Hepatocyte (in vitro differentiated cells): ENCODE data around the gene PTPN1. TPM values are rescaled to one million over a fixed set of nuclear protein-coding genes. Genes with fewer than 3 reads are reported as not detected.
"Not testable (repeated sequence)": the region's sequence is repeated elsewhere in the genome, so short reads cannot be mapped to it uniquely, and the experiment has no call there.

Experiments
- DNase-seq: peaks from one replicate; pipeline ENCODE4 v3.0.0-alpha.2; 2016; ENCODE audit warnings: low spot score
- H2AFZ ChIP-seq: fragments of 200-600 bp; sonication (generic); 2 replicates; pipeline ENCODE4 v1.6.0; 2016; ENCODE audit warnings: antibody characterized with exemption, mild to moderate bottlenecking
- H3K27ac ChIP-seq: fragments of 200-600 bp; sonication (generic); 2 replicates; pipeline ENCODE4 v1.5.1; 2016; ENCODE audit warnings: mild to moderate bottlenecking
- H3K27me3 ChIP-seq: fragments of 200-600 bp; sonication (generic); 2 replicates; pipeline ENCODE4 v1.6.1; 2016
- H3K36me3 ChIP-seq: fragments of 200-600 bp; sonication (generic); replicated peaks from 2 replicates; pipeline ENCODE4 v1.5.1; 2016; ENCODE audit warnings: low read depth; ENCODE audit not compliant: insufficient read depth
- H3K4me1 ChIP-seq: fragments of 200-600 bp; sonication (generic); 2 replicates; pipeline ENCODE4 v1.5.1; 2016; ENCODE audit warnings: mild to moderate bottlenecking, moderate library complexity; ENCODE audit not compliant: insufficient read depth
- H3K4me2 ChIP-seq: fragments of 200-600 bp; sonication (generic); 2 replicates; pipeline ENCODE4 v1.6.0; 2016
- H3K4me3 ChIP-seq: fragments of 200-600 bp; sonication (generic); 2 replicates; pipeline ENCODE4 v1.5.1; 2016; ENCODE audit warnings: mild to moderate bottlenecking
- H3K79me2 ChIP-seq: fragments of 200-600 bp; sonication (generic); 2 replicates; pipeline ENCODE4 v1.6.0; 2017; ENCODE audit warnings: mild to moderate bottlenecking
- H3K9me2 ChIP-seq: fragments of 200-600 bp; sonication (generic); replicated peaks from 2 replicates; pipeline ENCODE4 v1.6.0; 2017; ENCODE audit warnings: mild to moderate bottlenecking; ENCODE audit not compliant: insufficient read depth
- H3K9me3 ChIP-seq: fragments of 200-600 bp; sonication (generic); 2 replicates; pipeline ENCODE4 v1.5.1; 2016; ENCODE audit warnings: low read depth, mild to moderate bottlenecking
- H4K20me1 ChIP-seq: fragments of 200-600 bp; sonication (generic); 2 replicates; pipeline ENCODE4 v1.6.0; 2016; ENCODE audit warnings: mild to moderate bottlenecking; ENCODE audit not compliant: insufficient read depth, poor library complexity, severe bottlenecking
- EZH2 ChIP-seq: fragments of 200-600 bp; sonication (generic); IDR thresholded peaks from 2 replicates; pipeline ENCODE4 v1.6.1; 2016; ENCODE audit warnings: antibody characterized with exemption, mild to moderate bottlenecking, borderline replicate concordance
- EZH2phosphoT487 ChIP-seq: fragments of 200-600 bp; sonication (generic); IDR thresholded peaks from one replicate; pipeline ENCODE4 v1.6.1; 2018; ENCODE audit warnings: antibody characterized with exemption, mild to moderate bottlenecking, low read depth, moderate library complexity; ENCODE audit not compliant: unreplicated experiment, severe bottlenecking
- WGBS: methylation state at CpG from one replicate; pipeline ENCODE4 v1.1.6; 2016; ENCODE audit warnings: low lambda C conversion rate; ENCODE audit errors: missing lambda C conversion rate; 5-methylcytosine and 5-hydroxymethylcytosine counted together
- polyA plus RNA-seq: library from polyadenylated mRNA; unstranded; fragments of >200 nt; fragmentation: Nextera tagmentation; extraction: Ambion mirVana; gene quantifications from 2 replicates; pipeline ENCODE4 v1.2.1, GENCODE V29; 2016
- total RNA-seq: library from RNA; depleted of rRNA; stranded (reverse); fragments of >200 nt; gene quantifications from 2 replicates; pipeline ENCODE4 v1.2.3, GENCODE V29; 2014
- TF ChIP-seq, protein P1 (sequence below): fragments of 200-600 bp; sonication (generic); IDR thresholded peaks from 2 replicates; pipeline ENCODE4 v1.5.1; 2016; ENCODE audit warnings: antibody characterized with exemption, mild to moderate bottlenecking; ENCODE audit not compliant: poor library complexity

PTPN1 gene
- total and polyA plus RNA-seq, 2 experiments from 2014 or later, result 22.0 to 32.1 TPM

DNA sequence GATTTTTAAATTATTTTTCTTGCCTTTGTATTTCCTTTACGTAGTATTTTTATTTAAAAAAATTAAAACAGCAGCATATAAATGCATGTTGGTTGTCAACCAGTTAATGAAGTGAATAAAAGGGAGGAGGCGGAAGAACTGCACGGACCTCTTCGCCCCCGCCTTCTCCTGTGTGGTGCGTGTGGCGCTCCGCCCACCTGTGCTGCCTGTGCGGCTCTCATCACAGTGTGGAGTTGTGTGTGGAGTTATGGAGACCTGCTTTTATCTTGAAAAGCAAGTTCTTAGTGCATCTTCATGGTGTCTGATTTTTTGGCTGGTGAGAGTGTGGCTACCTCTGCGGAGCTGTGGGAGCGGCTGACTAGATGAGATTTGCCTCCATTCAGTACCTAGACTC, 58.4 kb downstream of the PTPN1 start:
- H3K4me2 ChIP-seq, result no peak overlapping the region
- TF ChIP-seq EZH2phosphoT487 (no peak), EZH2 (no peak)
- TF ChIP-seq, protein P1, sequence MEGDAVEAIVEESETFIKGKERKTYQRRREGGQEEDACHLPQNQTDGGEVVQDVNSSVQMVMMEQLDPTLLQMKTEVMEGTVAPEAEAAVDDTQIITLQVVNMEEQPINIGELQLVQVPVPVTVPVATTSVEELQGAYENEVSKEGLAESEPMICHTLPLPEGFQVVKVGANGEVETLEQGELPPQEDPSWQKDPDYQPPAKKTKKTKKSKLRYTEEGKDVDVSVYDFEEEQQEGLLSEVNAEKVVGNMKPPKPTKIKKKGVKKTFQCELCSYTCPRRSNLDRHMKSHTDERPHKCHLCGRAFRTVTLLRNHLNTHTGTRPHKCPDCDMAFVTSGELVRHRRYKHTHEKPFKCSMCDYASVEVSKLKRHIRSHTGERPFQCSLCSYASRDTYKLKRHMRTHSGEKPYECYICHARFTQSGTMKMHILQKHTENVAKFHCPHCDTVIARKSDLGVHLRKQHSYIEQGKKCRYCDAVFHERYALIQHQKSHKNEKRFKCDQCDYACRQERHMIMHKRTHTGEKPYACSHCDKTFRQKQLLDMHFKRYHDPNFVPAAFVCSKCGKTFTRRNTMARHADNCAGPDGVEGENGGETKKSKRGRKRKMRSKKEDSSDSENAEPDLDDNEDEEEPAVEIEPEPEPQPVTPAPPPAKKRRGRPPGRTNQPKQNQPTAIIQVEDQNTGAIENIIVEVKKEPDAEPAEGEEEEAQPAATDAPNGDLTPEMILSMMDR, result no peak
- no peak overlapping the region for H2AFZ ChIP-seq
- no peak overlapping the region for H3K27ac ChIP-seq
- DNase-seq, result no peak
- H3K9me2 ChIP-seq, result no peaks in the 10 kb centered on the region
- H3K79me2 ChIP-seq, result peaks cover 42% of the 10 kb centered on the region
- no peak overlapping the region for H3K4me3 ChIP-seq
- peaks cover 15% of the 10 kb centered on the region for H3K4me1 ChIP-seq
- WGBS, result 77% methylated on average over 11 of the region's 11 CpGs
- no peaks in the 10 kb centered on the region for H3K9me3 ChIP-seq
- no peaks in the 10 kb centered on the region for H3K27me3 ChIP-seq
- H4K20me1 ChIP-seq, result peaks cover 5% of the 10 kb centered on the region
- no peaks in the 10 kb centered on the region for H3K36me3 ChIP-seq

DNA sequence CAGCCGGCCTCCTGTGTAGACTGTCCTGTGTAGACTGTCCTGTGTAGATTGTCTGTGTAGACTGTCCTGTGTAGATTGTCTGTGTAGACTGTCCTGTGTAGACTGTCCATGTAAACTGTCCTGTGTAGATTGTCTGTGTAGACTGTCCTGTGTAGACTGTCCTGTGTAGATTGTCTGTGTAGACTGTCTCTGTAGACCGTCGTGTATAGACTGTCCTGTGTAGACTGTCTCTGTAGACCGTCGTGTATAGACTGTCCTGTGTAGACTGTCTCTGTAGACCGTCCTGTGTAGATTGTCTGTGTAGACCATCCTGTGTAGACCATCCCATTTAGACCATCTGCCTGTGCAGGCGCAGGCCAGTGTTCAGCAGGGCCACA, 59.3 kb downstream of the PTPN1 start:
- H3K27me3 ChIP-seq, H3K9me3 ChIP-seq, H3K36me3 ChIP-seq, H4K20me1 ChIP-seq, H2AFZ ChIP-seq, H3K27ac ChIP-seq, DNase-seq, H3K4me3 ChIP-seq, H3K4me2 ChIP-seq, H3K9me2 ChIP-seq: not testable (repeated sequence)
- Histone ChIP-seq H3K4me1 (peaks cover 13% of the 10 kb centered on the region), H3K79me2 (peaks cover 36% of the 10 kb centered on the region)
- 100% methylated on average over 7 of the region's 7 CpGs for WGBS

GRCh38 chr20:50569864-50570836, 60.0 kb downstream of the PTPN1 start:
- H3K27ac ChIP-seq, result no peak overlapping the region
- no peak overlapping the region for H3K4me3 ChIP-seq
- peaks cover 13% of the 10 kb centered on the region for H3K4me1 ChIP-seq
- TF ChIP-seq, protein P1, result peak; percentile 28
- TF ChIP-seq EZH2, result no peak
- no peak overlapping the region for H3K4me2 ChIP-seq
- WGBS, result 86% methylated on average over 14 of the region's 14 CpGs
- peaks cover 5% of the 10 kb centered on the region for H4K20me1 ChIP-seq
- H3K27me3 ChIP-seq, result no peaks in the 10 kb centered on the region
- H3K36me3 ChIP-seq, result no peaks in the 10 kb centered on the region
- H3K9me3 ChIP-seq, result no peaks in the 10 kb centered on the region
- peaks cover 31% of the 10 kb centered on the region for H3K79me2 ChIP-seq
- H2AFZ ChIP-seq, result no peak overlapping the region
- H3K9me2 ChIP-seq, result no peaks in the 10 kb centered on the region
- DNase-seq, result no peak

GRCh38 chr20:50571466-50571865, 61.3 kb downstream of the PTPN1 start:
- H3K36me3 ChIP-seq, result no peaks in the 10 kb centered on the region
- DNase-seq, result no peak
- peaks cover 5% of the 10 kb centered on the region for H4K20me1 ChIP-seq
- H3K79me2 ChIP-seq, result peaks cover 25% of the 10 kb centered on the region
- 97% methylated on average over 2 of the region's 2 CpGs for WGBS
- no peak overlapping the region for H3K4me2 ChIP-seq
- H2AFZ ChIP-seq, result no peak overlapping the region
- no peaks in the 10 kb centered on the region for H3K9me2 ChIP-seq
- no peak for TF ChIP-seq EZH2
- TF ChIP-seq, protein P1, result no peak
- no peak for TF ChIP-seq EZH2phosphoT487
- no peaks in the 10 kb centered on the region for H3K27me3 ChIP-seq
- peaks cover 13% of the 10 kb centered on the region for H3K4me1 ChIP-seq
- H3K9me3 ChIP-seq, result no peaks in the 10 kb centered on the region
- H3K4me3 ChIP-seq, result no peak overlapping the region
- no peak overlapping the region for H3K27ac ChIP-seq
